ENCODE measurements around the gene UNC5C.
A peak's percentile ranks its signal among the peaks of the same experiment; 100 is the strongest.

Gene UNC5C

GRCh38 chr4:95560774-95561173 lies 12.0 kb upstream of the UNC5C start:
- no peak overlapping the region for H3K9ac ChIP-seq (ENCODE audit: low read depth, low read length)
- peaks cover 13% of the 10 kb centered on the region for H3K27me3 ChIP-seq (ENCODE audit: control insufficient read depth, insufficient read depth, low read length)
- no peak overlapping the region for H3K4me2 ChIP-seq (ENCODE audit: low read length)
- H3K9me3 ChIP-seq (replicated peaks; ENCODE audit: low read length): no peaks in the 10 kb centered on the region
- no peaks in the 10 kb centered on the region for H3K4me1 ChIP-seq (ENCODE audit: control insufficient read depth, insufficient read depth, low read length)
- no peak overlapping the region for H3K4me3 ChIP-seq (ENCODE audit: low read length)
- no peaks in the 10 kb centered on the region for H3K36me3 ChIP-seq (ENCODE audit: insufficient read depth, low read length)

GRCh38 chr4:95556207-95556859 lies 7.6 kb upstream of the UNC5C start:
- no peaks in the 10 kb centered on the region for H3K9me3 ChIP-seq (replicated peaks; ENCODE audit: low read length)
- H3K36me3 ChIP-seq (ENCODE audit: insufficient read depth, low read length): no peaks in the 10 kb centered on the region
- H3K4me2 ChIP-seq (ENCODE audit: low read length): no peak overlapping the region
- peaks cover 48% of the 10 kb centered on the region for H3K27me3 ChIP-seq (ENCODE audit: control insufficient read depth, insufficient read depth, low read length)
- no peak overlapping the region for H3K4me3 ChIP-seq (ENCODE audit: low read length)
- no peak overlapping the region for H3K9ac ChIP-seq (ENCODE audit: low read depth, low read length)
- no peaks in the 10 kb centered on the region for H3K4me1 ChIP-seq (ENCODE audit: control insufficient read depth, insufficient read depth, low read length)

- H3K9me3 ChIP-seq (replicated peaks; ENCODE audit: low read length): no peaks in the 10 kb centered on the region
- H3K4me2 ChIP-seq (ENCODE audit: low read length): no peak overlapping the region
- H3K36me3 ChIP-seq (ENCODE audit: insufficient read depth, low read length): no peaks in the 10 kb centered on the region
- peaks cover 18% of the 10 kb centered on the region for H3K4me1 ChIP-seq (ENCODE audit: control insufficient read depth, insufficient read depth, low read length)
- peaks cover 72% of the 10 kb centered on the region for H3K27me3 ChIP-seq (ENCODE audit: control insufficient read depth, insufficient read depth, low read length)
- H3K9ac ChIP-seq (ENCODE audit: low read depth, low read length): no peak overlapping the region
- no peak overlapping the region for H3K4me3 ChIP-seq (ENCODE audit: low read length)
Observed at GRCh38 chr4:95552942-95553550, 4.3 kb upstream of the UNC5C start.

- Histone ChIP-seq H3K4me3 (ENCODE audit: low read length) (no peak overlapping the region), H3K4me1 (ENCODE audit: control insufficient read depth, insufficient read depth, low read length) (peaks cover 26% of the 10 kb centered on the region), H3K27me3 (ENCODE audit: control insufficient read depth, insufficient read depth, low read length) (peaks cover 82% of the 10 kb centered on the region), H3K9ac (ENCODE audit: low read depth, low read length) (no peak overlapping the region), H3K36me3 (ENCODE audit: insufficient read depth, low read length) (no peaks in the 10 kb centered on the region), H3K9me3 (replicated peaks; ENCODE audit: low read length) (no peaks in the 10 kb centered on the region), H3K4me2 (ENCODE audit: low read length) (no peak overlapping the region)
Observed at GRCh38 chr4:95551653-95552052, 2.9 kb upstream of the UNC5C start.

- no peaks in the 10 kb centered on the region for H3K36me3 ChIP-seq (ENCODE audit: insufficient read depth, low read length)
- peak overlapping the region; percentile 97 for H3K4me2 ChIP-seq (ENCODE audit: low read length)
- peaks cover 26% of the 10 kb centered on the region for H3K4me1 ChIP-seq (ENCODE audit: control insufficient read depth, insufficient read depth, low read length)
- H3K4me3 ChIP-seq (ENCODE audit: low read length): peak overlapping the region; percentile 76
- no peak overlapping the region for H3K9ac ChIP-seq (ENCODE audit: low read depth, low read length)
- H3K9me3 ChIP-seq (replicated peaks; ENCODE audit: low read length): no peaks in the 10 kb centered on the region
- H3K27me3 ChIP-seq (ENCODE audit: control insufficient read depth, insufficient read depth, low read length): peaks cover 90% of the 10 kb centered on the region
Observed at GRCh38 chr4:95550115-95550987, 1.6 kb upstream of the UNC5C start.

- Histone ChIP-seq H3K36me3 (ENCODE audit: insufficient read depth, low read length) (no peaks in the 10 kb centered on the region), H3K4me1 (ENCODE audit: control insufficient read depth, insufficient read depth, low read length) (peaks cover 26% of the 10 kb centered on the region), H3K9ac (ENCODE audit: low read depth, low read length) (peak overlapping the region; percentile 32), H3K4me2 (ENCODE audit: low read length) (peak overlapping the region; percentile 97), H3K27me3 (ENCODE audit: control insufficient read depth, insufficient read depth, low read length) (peaks cover 93% of the 10 kb centered on the region), H3K9me3 (replicated peaks; ENCODE audit: low read length) (no peaks in the 10 kb centered on the region), H3K4me3 (ENCODE audit: low read length) (peak overlapping the region; percentile 76)
Observed at GRCh38 chr4:95549246-95550114, 707 bp upstream of the UNC5C start.

GRCh38 chr4:95547715-95548471 lies 880 bp downstream of the UNC5C start:
- Histone ChIP-seq H3K4me3 (ENCODE audit: low read length) (peak overlapping the region; percentile 76), H3K27me3 (ENCODE audit: control insufficient read depth, insufficient read depth, low read length) (peaks cover 91% of the 10 kb centered on the region), H3K4me1 (ENCODE audit: control insufficient read depth, insufficient read depth, low read length) (peaks cover 26% of the 10 kb centered on the region), H3K36me3 (ENCODE audit: insufficient read depth, low read length) (no peaks in the 10 kb centered on the region), H3K9ac (ENCODE audit: low read depth, low read length) (no peak overlapping the region), H3K9me3 (replicated peaks; ENCODE audit: low read length) (no peaks in the 10 kb centered on the region), H3K4me2 (ENCODE audit: low read length) (peak overlapping the region; percentile 97)

GRCh38 chr4:95546866-95547714 lies 1.7 kb downstream of the UNC5C start:
- peaks cover 91% of the 10 kb centered on the region for H3K27me3 ChIP-seq (ENCODE audit: control insufficient read depth, insufficient read depth, low read length)
- H3K9ac ChIP-seq (ENCODE audit: low read depth, low read length): no peak overlapping the region
- H3K4me1 ChIP-seq (ENCODE audit: control insufficient read depth, insufficient read depth, low read length): peaks cover 26% of the 10 kb centered on the region
- H3K9me3 ChIP-seq (replicated peaks; ENCODE audit: low read length): no peaks in the 10 kb centered on the region
- H3K4me2 ChIP-seq (ENCODE audit: low read length): peak overlapping the region; percentile 97
- peak overlapping the region; percentile 76 for H3K4me3 ChIP-seq (ENCODE audit: low read length)
- no peaks in the 10 kb centered on the region for H3K36me3 ChIP-seq (ENCODE audit: insufficient read depth, low read length)

- Histone ChIP-seq H3K4me3 (ENCODE audit: low read length) (no peak overlapping the region), H3K9me3 (replicated peaks; ENCODE audit: low read length) (no peaks in the 10 kb centered on the region), H3K36me3 (ENCODE audit: insufficient read depth, low read length) (no peaks in the 10 kb centered on the region), H3K9ac (ENCODE audit: low read depth, low read length) (no peak overlapping the region), H3K4me2 (ENCODE audit: low read length) (no peak overlapping the region), H3K4me1 (ENCODE audit: control insufficient read depth, insufficient read depth, low read length) (peaks cover 26% of the 10 kb centered on the region), H3K27me3 (ENCODE audit: control insufficient read depth, insufficient read depth, low read length) (peaks cover 87% of the 10 kb centered on the region)
Observed at GRCh38 chr4:95546221-95546620, 2.6 kb downstream of the UNC5C start.

GRCh38 chr4:95545546-95545945 lies 3.2 kb downstream of the UNC5C start:
- H3K4me3 ChIP-seq (ENCODE audit: low read length): no peak overlapping the region
- H3K27me3 ChIP-seq (ENCODE audit: control insufficient read depth, insufficient read depth, low read length): peaks cover 83% of the 10 kb centered on the region
- H3K9ac ChIP-seq (ENCODE audit: low read depth, low read length): no peak overlapping the region
- no peaks in the 10 kb centered on the region for H3K9me3 ChIP-seq (replicated peaks; ENCODE audit: low read length)
- no peak overlapping the region for H3K4me2 ChIP-seq (ENCODE audit: low read length)
- H3K36me3 ChIP-seq (ENCODE audit: insufficient read depth, low read length): no peaks in the 10 kb centered on the region
- peaks cover 26% of the 10 kb centered on the region for H3K4me1 ChIP-seq (ENCODE audit: control insufficient read depth, insufficient read depth, low read length)
